CD4-positive, CD25-positive, alpha-beta regulatory T cell (primary cell): ENCODE data around the gene SH2B3. TPM values are rescaled to one million over a fixed set of nuclear protein-coding genes. Genes with fewer than 3 reads are reported as not detected.

ENCODE experiments used
- ATAC-seq, 2 donors: fragments of 150-1000 bp; cut with Tn5 transposase; one replicate each; pipeline ENCODE4 v1.10.0; 2021; ENCODE audit warnings: low read depth in 2 of 2, moderate number of reproducible peaks in 2 of 2, moderate library complexity in 1 of 2
- DNase-seq, 3 donors: peaks; one replicate each; pipeline versions ENCODE4 v3.0.0 to v3.0.0-alpha.2; 2012 to 2022; ENCODE audit warnings: mixed read lengths in 1 of 3
- H3K27ac ChIP-seq: one replicate; pipeline ENCODE4 v1.7.0; 2013; ENCODE audit warnings: mild to moderate bottlenecking, low read length; ENCODE audit not compliant: insufficient read depth, poor library complexity, severe bottlenecking
- H3K27me3 ChIP-seq: one replicate; pipeline ENCODE4 v1.7.0; 2013; ENCODE audit warnings: low read length; ENCODE audit not compliant: control insufficient read depth, insufficient read depth
- H3K36me3 ChIP-seq: one replicate; pipeline ENCODE4 v1.7.0; 2013; ENCODE audit warnings: mild to moderate bottlenecking, low read length, moderate library complexity; ENCODE audit not compliant: control insufficient read depth, insufficient read depth
- H3K4me1 ChIP-seq: 2 replicates; pipeline ENCODE4 v1.7.0; 2013; ENCODE audit warnings: mild to moderate bottlenecking, low read length; ENCODE audit not compliant: insufficient read depth, control insufficient read depth, poor library complexity, severe bottlenecking
- H3K4me3 ChIP-seq: one replicate; pipeline ENCODE4 v1.7.0; 2013; ENCODE audit warnings: low read depth, mild to moderate bottlenecking, low read length, moderate library complexity
- H3K9me3 ChIP-seq, 2 experiments: 1 replicate in 1 of 2; 2 replicates in 1 of 2; pipeline ENCODE4 v1.7.0; 2013; ENCODE audit warnings: low read length in 2 of 2, mild to moderate bottlenecking in 1 of 2, moderate library complexity in 1 of 2; ENCODE audit not compliant: control insufficient read depth in 2 of 2
- H3K27ac Mint-ChIP-seq, 3 donors: one replicate each; pipeline ENCODE4 v1.8.0; 2020 to 2022; ENCODE audit warnings: mild to moderate bottlenecking in 3 of 3, mixed read lengths in 3 of 3, moderate library complexity in 2 of 3
- H3K27me3 Mint-ChIP-seq: one replicate; pipeline ENCODE4 v1.8.0; 2022; ENCODE audit warnings: mild to moderate bottlenecking, mixed read lengths
- H3K36me3 Mint-ChIP-seq: one replicate; pipeline ENCODE4 v1.8.0; 2020; ENCODE audit warnings: mixed read lengths
- H3K4me1 Mint-ChIP-seq, 4 donors: one replicate each; pipeline ENCODE4 v1.8.0; 2020 to 2022; ENCODE audit warnings: mixed read lengths in 4 of 4, mild to moderate bottlenecking in 1 of 4
- H3K4me3 Mint-ChIP-seq, 4 donors: one replicate each; pipeline ENCODE4 v1.8.0; 2020 to 2022; ENCODE audit warnings: mild to moderate bottlenecking in 4 of 4, mixed read lengths in 4 of 4, moderate library complexity in 3 of 4
- H3K9me3 Mint-ChIP-seq, 7 donors: one replicate each; pipeline ENCODE4 v1.8.0; 2020 to 2022; ENCODE audit warnings: mixed read lengths in 7 of 7, mild to moderate bottlenecking in 3 of 7, moderate library complexity in 2 of 7
- polyA plus RNA-seq, 4 donors: library from polyadenylated mRNA; unstranded; fragments of 300-500 nt; fragmentation: Illumina TruSeq; gene quantifications; one replicate each; pipeline ENCODE4 v1.2.3, GENCODE V29; 2021
- total RNA-seq: library from RNA; stranded (reverse); gene quantifications from one replicate; pipeline ENCODE4 v1.2.3, GENCODE V29; 2022

Gene SH2B3
- total and polyA plus RNA-seq, 5 donors from 2014 or later: 1.6 to 25.7 (median 3.9) TPM

DNA sequence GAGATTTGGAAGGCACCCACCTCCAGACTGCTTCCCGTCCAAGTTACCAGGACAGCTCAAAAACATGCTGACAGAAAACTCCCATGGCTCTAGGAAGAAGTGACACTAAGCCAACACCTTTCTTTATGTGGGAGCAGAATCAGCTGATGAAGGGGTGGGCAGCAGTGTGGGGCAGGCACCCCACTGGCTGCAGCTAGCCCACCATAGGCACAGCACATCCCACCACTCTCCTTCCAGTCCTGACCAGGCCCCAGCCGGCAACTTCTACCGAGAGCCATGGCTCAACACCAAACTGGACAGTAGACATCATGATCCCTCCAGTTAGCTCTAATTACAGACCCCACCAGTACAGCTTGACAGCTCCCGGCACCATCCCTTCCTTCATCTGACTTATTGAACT, 45.0 kb downstream of the SH2B3 start:
- Histone ChIP-seq H3K27me3 (no peaks in the 10 kb centered on the region), H3K4me1 (peaks cover 7% of the 10 kb centered on the region), H3K27ac (no peak overlapping the region), H3K36me3 (peaks cover 78% of the 10 kb centered on the region), H3K9me3 (no peaks in the 10 kb centered on the region), H3K4me3 (no peak overlapping the region)
- H3K36me3 Mint-ChIP-seq: peaks cover 49% of the 10 kb centered on the region
- H3K4me1 Mint-ChIP-seq: peaks cover 6 to 40% (median 19%) of the 10 kb centered on the region in 4 donors
- ATAC-seq (no peak), DNase-seq (no peak)
- peak overlapping the region; percentile 45 to 81 (median 55) for H3K27ac Mint-ChIP-seq
- no peaks in the 10 kb centered on the region for H3K9me3 Mint-ChIP-seq
- H3K27me3 Mint-ChIP-seq: no peaks in the 10 kb centered on the region
- no peak overlapping the region for H3K4me3 Mint-ChIP-seq

GRCh38 chr12:111451232-111451631, 45.5 kb downstream of the SH2B3 start:
- H3K27ac Mint-ChIP-seq: peak overlapping the region in 2 of 3 donors; percentile 55 to 81
- H3K36me3 Mint-ChIP-seq: peaks cover 55% of the 10 kb centered on the region
- ATAC-seq (no peak), DNase-seq (no peak)
- H3K4me1 Mint-ChIP-seq: peaks cover 6 to 34% (median 15%) of the 10 kb centered on the region in 4 donors
- H3K4me3 Mint-ChIP-seq: no peak overlapping the region
- H3K4me1 ChIP-seq: peaks cover 2% of the 10 kb centered on the region
- H3K36me3 ChIP-seq: peaks cover 81% of the 10 kb centered on the region
- no peaks in the 10 kb centered on the region for H3K9me3 Mint-ChIP-seq
- no peak overlapping the region for H3K4me3 ChIP-seq
- no peaks in the 10 kb centered on the region for H3K9me3 ChIP-seq
- H3K27me3 Mint-ChIP-seq: no peaks in the 10 kb centered on the region
- H3K27ac ChIP-seq: no peak overlapping the region
- H3K27me3 ChIP-seq: no peaks in the 10 kb centered on the region

DNA sequence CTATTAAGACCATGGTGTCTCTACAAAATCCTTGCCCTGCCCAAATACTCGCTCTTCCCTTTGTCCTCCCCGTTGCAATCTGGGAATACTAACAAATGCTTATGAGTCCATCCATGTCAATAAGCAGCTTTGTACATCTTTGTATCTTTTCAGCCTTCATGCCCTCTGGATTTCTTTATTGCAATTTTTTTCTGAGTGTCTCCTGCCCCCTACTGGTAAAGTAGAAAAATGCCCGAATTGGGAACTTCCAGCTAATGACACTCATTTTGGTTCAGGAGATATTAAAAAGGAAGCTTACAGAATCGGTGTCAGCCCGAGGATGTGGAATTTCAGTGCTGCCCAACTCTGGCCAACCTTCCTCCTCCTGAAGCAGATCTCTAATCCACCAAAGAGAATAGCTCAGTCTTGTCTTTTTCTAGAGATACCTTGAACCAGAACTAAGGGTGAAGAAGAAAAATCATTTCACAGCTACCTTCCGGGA, 46.0 kb downstream of the SH2B3 start:
- peaks cover 78% of the 10 kb centered on the region for H3K36me3 ChIP-seq
- DNase-seq (peak in 2 of 3 donors; percentile 71 to 76), ATAC-seq (peak in 1 of 2 donors; percentile 47)
- H3K9me3 Mint-ChIP-seq: no peaks in the 10 kb centered on the region
- H3K27ac ChIP-seq: peak overlapping the region; percentile 20
- peaks cover 6 to 30% (median 14%) of the 10 kb centered on the region in 4 donors for H3K4me1 Mint-ChIP-seq
- no peaks in the 10 kb centered on the region for H3K9me3 ChIP-seq
- peak overlapping the region in 1 of 3 donors; percentile 37 for H3K27ac Mint-ChIP-seq
- H3K4me3 Mint-ChIP-seq: no peak overlapping the region
- H3K27me3 ChIP-seq: no peaks in the 10 kb centered on the region
- no peaks in the 10 kb centered on the region for H3K27me3 Mint-ChIP-seq
- no peak overlapping the region for H3K4me3 ChIP-seq
- no peaks in the 10 kb centered on the region for H3K4me1 ChIP-seq
- H3K36me3 Mint-ChIP-seq: peaks cover 52% of the 10 kb centered on the region

GRCh38 chr12:111453071-111453989, 47.6 kb downstream of the SH2B3 start:
- Mint-ChIP-seq H3K4me1 (peaks cover 6 to 22% (median 14%) of the 10 kb centered on the region in 4 donors), H3K27me3 (no peaks in the 10 kb centered on the region), H3K4me3 (no peak overlapping the region), H3K9me3 (no peaks in the 10 kb centered on the region), H3K36me3 (peaks cover 45% of the 10 kb centered on the region), H3K27ac (no peak overlapping the region)
- H3K36me3 ChIP-seq: peaks cover 67% of the 10 kb centered on the region
- H3K9me3 ChIP-seq: no peaks in the 10 kb centered on the region
- no peaks in the 10 kb centered on the region for H3K4me1 ChIP-seq
- H3K4me3 ChIP-seq: no peak overlapping the region
- H3K27ac ChIP-seq: no peak overlapping the region
- DNase-seq: no peak
- no peaks in the 10 kb centered on the region for H3K27me3 ChIP-seq
- ATAC-seq: no peak

GRCh38 chr12:111454311-111454710, 48.6 kb downstream of the SH2B3 start:
- no peaks in the 10 kb centered on the region for H3K9me3 ChIP-seq
- H3K27ac Mint-ChIP-seq: peak overlapping the region in 1 of 3 donors; percentile 49
- peaks cover 57% of the 10 kb centered on the region for H3K36me3 ChIP-seq
- no peaks in the 10 kb centered on the region for H3K9me3 Mint-ChIP-seq
- H3K27ac ChIP-seq: no peak overlapping the region
- H3K4me1 ChIP-seq: no peaks in the 10 kb centered on the region
- no peaks in the 10 kb centered on the region for H3K27me3 ChIP-seq
- ATAC-seq (no peak), DNase-seq (no peak)
- H3K4me1 Mint-ChIP-seq: peaks cover 6 to 16% (median 10%) of the 10 kb centered on the region in 4 donors
- peaks cover 35% of the 10 kb centered on the region for H3K36me3 Mint-ChIP-seq
- H3K4me3 Mint-ChIP-seq: no peak overlapping the region
- H3K4me3 ChIP-seq: no peak overlapping the region
- no peaks in the 10 kb centered on the region for H3K27me3 Mint-ChIP-seq

- Mint-ChIP-seq H3K27ac (peak overlapping the region; percentile 49 to 84 (median 62)), H3K4me3 (no peak overlapping the region), H3K27me3 (no peaks in the 10 kb centered on the region), H3K36me3 (peaks cover 33% of the 10 kb centered on the region), H3K9me3 (no peaks in the 10 kb centered on the region), H3K4me1 (peaks cover 6 to 13% (median 8%) of the 10 kb centered on the region in 4 donors)
- Histone ChIP-seq H3K4me3 (no peak overlapping the region), H3K4me1 (no peaks in the 10 kb centered on the region), H3K9me3 (no peaks in the 10 kb centered on the region), H3K36me3 (peaks cover 55% of the 10 kb centered on the region), H3K27me3 (no peaks in the 10 kb centered on the region), H3K27ac (no peak overlapping the region)
- DNase-seq (no peak), ATAC-seq (no peak)
Observed at GRCh38 chr12:111454716-111455447, 49.2 kb downstream of the SH2B3 start.

- Mint-ChIP-seq H3K4me3 (peak overlapping the region in 1 of 4 donors; percentile 45), H3K27me3 (no peaks in the 10 kb centered on the region), H3K27ac (peak overlapping the region; percentile 10 to 53 (median 21)), H3K9me3 (no peaks in the 10 kb centered on the region), H3K4me1 (peaks cover 4 to 8% (median 5%) of the 10 kb centered on the region in 4 donors), H3K36me3 (peaks cover 29% of the 10 kb centered on the region)
- Histone ChIP-seq H3K27me3 (no peaks in the 10 kb centered on the region), H3K36me3 (peaks cover 49% of the 10 kb centered on the region), H3K4me1 (peaks cover under 1% of the 10 kb centered on the region), H3K27ac (no peak overlapping the region), H3K4me3 (no peak overlapping the region), H3K9me3 (no peaks in the 10 kb centered on the region)
- DNase-seq (no peak), ATAC-seq (no peak)
Observed at GRCh38 chr12:111455448-111456320, 50.0 kb downstream of the SH2B3 start.
